ENCODE measurements around the gene C17orf114.
A peak's percentile ranks its signal among the peaks of the same experiment; 100 is the strongest.

The C17orf114 gene

DNA sequence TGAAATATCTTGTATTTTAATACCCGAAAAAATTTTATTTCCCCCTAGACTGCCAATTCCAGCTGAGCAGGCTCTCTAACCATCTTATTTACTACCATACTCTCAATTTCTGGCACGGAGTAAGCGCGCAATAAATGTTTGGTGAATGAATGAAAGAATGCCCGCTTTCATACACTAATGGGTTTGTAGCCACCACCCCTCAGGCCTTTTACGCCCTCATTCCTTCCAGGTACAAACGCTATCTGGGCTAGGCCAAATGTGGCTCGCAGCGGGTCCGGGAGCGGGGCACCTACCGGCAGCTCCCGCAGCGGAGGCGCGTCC lies 4.3 kb upstream of the C17orf114 start:
- ChIA-PET CTCF (interaction anchor here (1.0 to 3.1 kb wide), 4 partner anchors 10 to 75 kb away, joined by 3 to 19 read pairs (median 7); partner anchors contain the start of gene PSMB6), POLR2A (interaction anchor here (0.8 to 1.2 kb wide), 4 partner anchors 9 to 94 kb away, joined by 3 to 4 read pairs (median 4); partner anchors contain the start of gene PSMB6)
- TF ChIP-seq, protein P1, sequence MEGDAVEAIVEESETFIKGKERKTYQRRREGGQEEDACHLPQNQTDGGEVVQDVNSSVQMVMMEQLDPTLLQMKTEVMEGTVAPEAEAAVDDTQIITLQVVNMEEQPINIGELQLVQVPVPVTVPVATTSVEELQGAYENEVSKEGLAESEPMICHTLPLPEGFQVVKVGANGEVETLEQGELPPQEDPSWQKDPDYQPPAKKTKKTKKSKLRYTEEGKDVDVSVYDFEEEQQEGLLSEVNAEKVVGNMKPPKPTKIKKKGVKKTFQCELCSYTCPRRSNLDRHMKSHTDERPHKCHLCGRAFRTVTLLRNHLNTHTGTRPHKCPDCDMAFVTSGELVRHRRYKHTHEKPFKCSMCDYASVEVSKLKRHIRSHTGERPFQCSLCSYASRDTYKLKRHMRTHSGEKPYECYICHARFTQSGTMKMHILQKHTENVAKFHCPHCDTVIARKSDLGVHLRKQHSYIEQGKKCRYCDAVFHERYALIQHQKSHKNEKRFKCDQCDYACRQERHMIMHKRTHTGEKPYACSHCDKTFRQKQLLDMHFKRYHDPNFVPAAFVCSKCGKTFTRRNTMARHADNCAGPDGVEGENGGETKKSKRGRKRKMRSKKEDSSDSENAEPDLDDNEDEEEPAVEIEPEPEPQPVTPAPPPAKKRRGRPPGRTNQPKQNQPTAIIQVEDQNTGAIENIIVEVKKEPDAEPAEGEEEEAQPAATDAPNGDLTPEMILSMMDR (IDR thresholded peaks at IDR 0.05; ENCODE audit: control extremely low read depth, extremely low read depth, low read depth, missing control alignments), result no peak
- no peak for DNase-seq (ENCODE audit: extremely low spot score)

DNA sequence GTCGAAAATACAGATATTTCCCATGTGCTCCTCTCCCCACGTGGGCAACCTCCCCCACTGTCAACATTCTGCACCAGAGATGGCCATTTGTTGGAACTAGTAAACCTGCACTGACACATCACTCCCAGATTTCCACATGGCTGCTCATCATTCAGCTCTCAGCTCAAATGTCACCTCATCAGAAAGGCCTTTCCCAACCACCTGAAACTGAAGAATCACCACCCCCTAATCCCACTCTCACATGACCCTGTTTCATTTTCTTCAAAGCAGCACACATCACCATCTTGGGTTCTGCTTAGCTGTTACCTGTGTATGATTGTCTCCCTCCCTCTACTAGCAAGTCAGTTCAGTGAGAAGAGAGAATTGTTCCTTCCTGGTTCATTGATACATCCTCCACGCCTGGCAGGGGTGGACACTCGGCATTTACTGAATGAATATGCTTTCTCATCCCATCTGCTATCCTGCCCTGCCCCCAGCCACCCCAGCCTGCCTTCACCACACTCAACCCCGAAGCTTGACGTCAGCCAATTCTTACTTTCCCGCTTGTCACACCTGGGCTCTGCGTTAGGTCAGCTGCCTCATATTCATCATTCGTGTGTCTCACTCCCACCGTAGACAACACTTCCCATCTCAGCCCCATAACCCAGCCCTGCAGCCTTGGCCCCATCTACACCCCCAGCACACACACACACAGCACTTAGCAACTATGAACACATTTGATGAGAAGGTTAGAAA lies 1.5 kb downstream of the C17orf114 start:
- TF ChIP-seq, protein P1 (IDR thresholded peaks at IDR 0.05; ENCODE audit: control extremely low read depth, extremely low read depth, low read depth, missing control alignments), result no peak
- CTCF ChIA-PET, result interaction anchor here (5.0 kb wide), 1 partner anchor 10 kb away, joined by 20 read pairs; no protein-coding TSS in a partner anchor
- DNase-seq (ENCODE audit: extremely low spot score), result no peak
- POLR2A ChIA-PET, result no interaction called here

DNA sequence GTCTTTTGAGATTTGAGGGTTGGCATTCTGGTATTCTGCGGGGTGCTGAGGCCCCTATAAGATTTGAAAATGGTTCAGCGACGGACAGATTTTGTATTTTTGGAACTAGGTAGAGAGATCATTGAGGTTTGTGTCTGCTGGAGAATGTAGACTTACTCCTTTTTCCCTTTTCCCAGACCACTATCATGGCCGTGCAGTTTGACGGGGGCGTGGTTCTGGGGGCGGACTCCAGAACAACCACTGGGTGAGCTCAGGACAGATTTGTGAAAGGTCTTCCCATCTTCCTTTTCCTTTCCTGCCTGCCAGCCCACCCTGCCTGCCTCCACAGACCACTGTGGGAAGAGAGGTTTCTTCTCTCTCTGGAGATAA lies 5.6 kb downstream of the C17orf114 start:
- POLR2A ChIA-PET, result interaction anchor here (0.6 to 1.0 kb wide), 2 partner anchors 10 to 22 kb away, joined by 3 to 4 read pairs; partner anchors contain the start of gene PLD2
- TF ChIP-seq, protein P1 (IDR thresholded peaks at IDR 0.05; ENCODE audit: control extremely low read depth, extremely low read depth, low read depth, missing control alignments), result no peak
- DNase-seq (ENCODE audit: extremely low spot score), result no peak
- CTCF ChIA-PET, result interaction anchor here (2.1 kb wide), 1 partner anchor 11 kb away, joined by 8 read pairs; the partner anchor contains the start of gene PLD2

DNA sequence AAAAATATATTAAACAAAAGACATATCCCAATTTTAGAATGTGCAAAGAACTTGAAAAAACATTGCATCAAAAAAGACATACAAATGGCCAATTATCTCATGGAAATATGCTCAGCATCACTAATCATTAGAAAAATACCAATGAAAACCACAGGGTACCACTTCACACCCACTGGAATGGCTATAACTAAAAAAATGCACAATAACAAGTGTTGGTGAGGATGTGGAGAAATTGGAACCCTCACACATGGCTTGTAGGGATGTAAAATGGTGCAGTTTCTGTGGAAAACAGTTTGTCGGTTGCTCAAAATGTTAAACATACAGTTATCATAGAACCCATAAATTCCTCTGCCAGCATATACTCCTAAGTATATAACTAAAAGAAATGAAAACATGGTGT lies 7.0 kb downstream of the C17orf114 start:
- TF ChIP-seq, protein P1 (IDR thresholded peaks at IDR 0.05; ENCODE audit: control extremely low read depth, extremely low read depth, low read depth, missing control alignments), result no peak
- ChIA-PET CTCF (no interaction called here), POLR2A (no interaction called here)
- DNase-seq (ENCODE audit: extremely low spot score), result no peak

DNA sequence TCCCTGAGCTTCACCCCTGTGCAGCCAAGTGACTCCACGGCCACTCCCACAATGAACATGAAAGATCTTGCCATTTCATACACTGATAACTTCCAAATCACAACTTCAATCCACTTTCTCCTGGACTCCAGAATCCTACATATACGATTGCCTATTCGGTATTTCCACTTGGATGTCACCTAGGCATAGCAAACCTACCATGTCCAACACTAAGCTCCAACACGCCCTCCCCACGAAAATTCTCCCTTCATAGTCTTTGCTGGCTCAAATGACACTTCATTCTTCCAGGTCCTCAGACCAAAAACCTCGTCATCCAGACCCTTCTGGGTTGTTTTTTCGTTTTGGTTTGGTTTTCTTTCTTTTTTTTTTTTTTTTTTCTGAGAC lies 11.4 kb downstream of the C17orf114 start:
- DNase-seq (ENCODE audit: extremely low spot score), result no peak
- TF ChIP-seq, protein P1 (IDR thresholded peaks at IDR 0.05; ENCODE audit: control extremely low read depth, extremely low read depth, low read depth, missing control alignments), result no peak
- ChIA-PET POLR2A (interaction anchor here (1.3 to 1.5 kb wide), 2 partner anchors 16 to 233 kb away, joined by 3 to 4 read pairs; partner anchors contain the start of gene PLD2), CTCF (interaction anchor here (0.6 to 2.5 kb wide), 32 partner anchors 10 to 223 kb away, joined by 3 to 21 read pairs (median 6); partner anchors contain the start of genes ARRB2, C17orf107, C17orf114 and CHRNE)

DNA sequence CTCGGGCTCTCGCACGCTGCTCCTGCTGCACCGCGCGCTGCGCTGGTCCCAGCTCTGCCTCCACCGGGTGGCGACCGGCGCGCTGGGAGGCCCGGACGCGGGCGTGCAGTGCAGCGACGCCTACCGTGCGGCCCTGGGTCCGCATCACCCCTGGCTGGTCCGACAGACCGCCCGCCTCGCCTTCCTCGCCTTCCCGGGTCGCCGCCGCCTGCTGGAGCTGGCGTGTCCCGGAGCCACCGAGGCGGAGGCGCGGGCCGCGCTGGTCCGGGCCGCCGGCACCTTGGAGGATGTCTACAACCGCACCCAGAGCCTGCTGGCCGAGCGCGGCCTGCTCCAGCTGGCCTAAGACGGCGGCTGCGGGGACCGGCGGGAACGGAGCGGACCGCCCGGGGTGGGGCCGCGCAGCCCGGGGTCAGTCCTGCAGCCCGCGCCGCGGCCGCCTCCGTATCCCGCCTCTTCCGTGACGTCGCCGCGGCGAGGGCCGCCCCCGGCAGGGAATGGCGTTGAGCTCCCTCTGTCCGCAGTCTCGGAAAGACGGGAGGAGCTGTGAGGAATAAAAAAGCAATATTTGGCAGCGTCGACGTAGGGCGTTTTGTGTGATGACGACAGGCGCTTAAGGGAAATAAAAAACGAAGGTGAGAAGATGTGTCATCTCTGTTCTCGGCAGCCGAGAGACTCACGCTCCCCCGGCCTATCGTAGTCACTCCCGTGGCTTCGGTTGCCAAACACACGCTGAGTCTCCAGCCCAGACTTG lies 12.0 kb downstream of the C17orf114 start:
- DNase-seq (ENCODE audit: extremely low spot score), result peak; percentile 93
- ChIA-PET CTCF (interaction anchor here (0.6 to 2.5 kb wide), 36 partner anchors 10 to 223 kb away, joined by 3 to 21 read pairs (median 6); partner anchors contain the start of genes ARRB2, C17orf107, C17orf114 and CHRNE), POLR2A (interaction anchor here (1.3 to 1.5 kb wide), 2 partner anchors 17 to 233 kb away, joined by 3 to 4 read pairs; partner anchors contain the start of gene PLD2)
- TF ChIP-seq, protein P1 (IDR thresholded peaks at IDR 0.05; ENCODE audit: control extremely low read depth, extremely low read depth, low read depth, missing control alignments), result peak; percentile 68
